HCT116 (cell line): Measurements from ENCODE around the gene NIBAN1. TPM values are rescaled to one million over a fixed set of nuclear protein-coding genes. Genes with fewer than 3 reads are reported as not detected.

Experiments
- ATAC-seq: fragments of 200-7000 bp; cut with Tn5 transposase; 2 replicates; pipeline ENCODE4 v1.9.1; 2020; ENCODE audit warnings: mild to moderate bottlenecking, moderate library complexity
- BruUV-seq: library from RNA; stranded (reverse); fragments of 400-500 nt; replicated peaks from 2 replicates; lab custom pipeline; 2021; lab: Mats Ljungman, UMichigan
- CTCF ChIA-PET: fragments of 300-600 bp; sonication (Branson Sonifier 250); formaldehyde crosslinking; loops from one replicate; lab custom pipeline; 2021; ENCODE audit warnings: antibody characterized with exemption; lab: Charles Lee
- POLR2A ChIA-PET: fragments of 300-600, 350-600 bp; sonication (Branson Sonifier 250); formaldehyde crosslinking; loops from one replicate; lab custom pipeline; 2021; ENCODE audit warnings: antibody characterized with exemption; lab: Charles Lee
- RAD21 ChIA-PET, 2 experiments: fragments of 300-600 bp; sonication (Branson Sonifier 250); formaldehyde crosslinking; loops; one replicate each; lab custom pipeline; 2023; ENCODE audit warnings: low total read pairs in 2 of 2; ENCODE audit not compliant: uncharacterized antibody in 2 of 2, unreplicated experiment in 2 of 2, low non-redundant PET in 1 of 2; lab: Charles Lee
- DNase-seq: peaks from one replicate; pipeline ENCODE4 v3.0.0-alpha.2; 2010; ENCODE audit warnings: low read depth, low spot score
- H2AFZ ChIP-seq: fragments of 200-600 bp; shearing (Covaris generic), sonication (generic); 2 replicates; pipeline ENCODE4 v1.6.1; 2017; ENCODE audit warnings: low read depth, mixed run types, mixed read lengths, antibody characterized with exemption, low read length; ENCODE audit not compliant: poor library complexity, severe bottlenecking
- H3K27ac ChIP-seq: 2 replicates; pipeline ENCODE4 v1.5.1; 2012; ENCODE audit warnings: low read depth, low read length
- H3K27me3 ChIP-seq: fragments of 200-600 bp; sonication (generic); 2 replicates; pipeline ENCODE4 v1.6.1; 2016; ENCODE audit warnings: mixed run types, low read length, mixed read lengths; ENCODE audit not compliant: insufficient read depth
- H3K36me3 ChIP-seq, 2 experiments: fragments of 200-500 bp in 1 of 2; fragments of 200-600 bp in 1 of 2; sonication (Bioruptor generic) in 1 of 2; sonication (generic) in 1 of 2; 2 replicates each; pipeline versions ENCODE4 v1.5.1 to v1.6.1; 2014 to 2016; ENCODE audit warnings: low read length in 2 of 2, inconsistent platforms in 1 of 2, mixed read lengths in 1 of 2, mixed run types in 1 of 2; ENCODE audit not compliant: insufficient read depth in 2 of 2, control insufficient read depth in 1 of 2
- H3K4me1 ChIP-seq, 2 experiments: fragments of 200-600 bp in 1 of 2; sonication (generic) in 1 of 2; 2 replicates each; pipeline versions ENCODE4 v1.5.1 to v1.6.1; 2012 to 2017; ENCODE audit warnings: low read length in 2 of 2, inconsistent platforms in 1 of 2, mild to moderate bottlenecking in 1 of 2, mixed read lengths in 1 of 2, mixed run types in 1 of 2, moderate library complexity in 1 of 2; ENCODE audit not compliant: insufficient read depth in 2 of 2, control insufficient read depth in 1 of 2
- H3K4me2 ChIP-seq: fragments of 200-600 bp; sonication (generic); 2 replicates; pipeline ENCODE4 v1.6.1; 2017; ENCODE audit warnings: mixed run types, low read length, mixed read lengths
- H3K4me3 ChIP-seq, 2 experiments: fragments of 200-600 bp in 1 of 2; sonication (generic) in 1 of 2; replicated peaks in 1 of 2; 2 replicates each; pipeline ENCODE4 v1.5.1; 2011 to 2016; ENCODE audit warnings: low read length in 2 of 2, control low read depth in 1 of 2, low read depth in 1 of 2, mild to moderate bottlenecking in 1 of 2, mixed read lengths in 1 of 2, mixed run types in 1 of 2
- H3K79me2 ChIP-seq: fragments of 200-600 bp; sonication (generic); 2 replicates; pipeline ENCODE4 v1.6.1; 2017; ENCODE audit warnings: mild to moderate bottlenecking, mixed run types, low read length, moderate library complexity, mixed read lengths; ENCODE audit not compliant: insufficient read depth
- H3K9ac ChIP-seq: fragments of 200-600 bp; sonication (generic); 2 replicates; pipeline ENCODE4 v1.6.1; 2016; ENCODE audit warnings: low read length, mixed read lengths
- H3K9me2 ChIP-seq: fragments of 200-600 bp; sonication (generic), shearing (Covaris generic); 2 replicates; pipeline ENCODE4 v1.6.1; 2017; ENCODE audit warnings: mixed run types, mild to moderate bottlenecking, moderate library complexity; ENCODE audit not compliant: insufficient read depth
- H3K9me3 ChIP-seq, 2 experiments: fragments of 200-500 bp in 1 of 2; fragments of 200-600 bp in 1 of 2; sonication (Bioruptor generic) in 1 of 2; sonication (generic) in 1 of 2; 2 replicates each; pipeline ENCODE4 v1.6.1; 2014 to 2017; ENCODE audit warnings: low read length in 2 of 2, mixed read lengths in 2 of 2, inconsistent platforms in 1 of 2, low read depth in 1 of 2, mild to moderate bottlenecking in 1 of 2, mixed run types in 1 of 2, moderate library complexity in 1 of 2; ENCODE audit not compliant: control insufficient read depth in 1 of 2, insufficient read depth in 1 of 2
- H4K20me1 ChIP-seq: fragments of 200-600 bp; sonication (generic), shearing (Covaris generic); 2 replicates; pipeline ENCODE4 v1.6.1; 2017; ENCODE audit warnings: mixed run types, mild to moderate bottlenecking, moderate library complexity; ENCODE audit not compliant: insufficient read depth
- CBX3 ChIP-seq: IDR thresholded peaks from 2 replicates; pipeline ENCODE4 v1.6.1; 2012; ENCODE audit warnings: low read depth
- CTCF ChIP-seq, 3 experiments: fragments of 200-600 bp in 1 of 3; sonication (generic) in 1 of 3; IDR thresholded peaks in 2 of 3; conservative IDR thresholded peaks in 1 of 3; 2 replicates each; pipeline ENCODE4 v1.5.1; 2012 to 2017; ENCODE audit warnings: low read depth in 2 of 3, low read length in 2 of 3, antibody characterized with exemption in 1 of 3, borderline replicate concordance in 1 of 3, control low read depth in 1 of 3, mild to moderate bottlenecking in 1 of 3, mixed read lengths in 1 of 3, mixed run types in 1 of 3, moderate library complexity in 1 of 3; ENCODE audit not compliant: insufficient read depth in 1 of 3
- EGR1 ChIP-seq: IDR thresholded peaks from 2 replicates; pipeline ENCODE4 v1.6.1; 2012; ENCODE audit warnings: low read depth
- ELF1 ChIP-seq: IDR thresholded peaks from 2 replicates; pipeline ENCODE4 v1.6.1; 2012; ENCODE audit warnings: low read depth, borderline replicate concordance
- EZH2 ChIP-seq: fragments of 200-600 bp; sonication (generic); IDR thresholded peaks from 2 replicates; pipeline ENCODE4 v1.6.1; 2017; ENCODE audit warnings: antibody characterized with exemption, mixed run types
- EZH2phosphoT487 ChIP-seq: fragments of 200-600 bp; IDR thresholded peaks from 2 replicates; pipeline ENCODE4 v1.6.1; 2018; ENCODE audit warnings: antibody characterized with exemption, borderline replicate concordance
- FOSL1 ChIP-seq: IDR thresholded peaks from 2 replicates; pipeline ENCODE4 v1.6.1; 2012; ENCODE audit warnings: low read depth
- MAX ChIP-seq: IDR thresholded peaks from 2 replicates; pipeline ENCODE4 v1.6.1; 2012
- POLR2A ChIP-seq: IDR thresholded peaks from 2 replicates; pipeline ENCODE4 v1.7.0; 2011; ENCODE audit warnings: borderline replicate concordance; ENCODE audit not compliant: insufficient read depth, insufficient read length; ENCODE audit errors: extremely low read depth
- RAD21 ChIP-seq: IDR thresholded peaks from 2 replicates; pipeline ENCODE4 v1.6.1; 2012; ENCODE audit warnings: low read depth, mild to moderate bottlenecking
- SIN3A ChIP-seq: IDR thresholded peaks from 2 replicates; pipeline ENCODE4 v1.6.1; 2012; ENCODE audit warnings: low read depth
- SP1 ChIP-seq: IDR thresholded peaks from 2 replicates; pipeline ENCODE4 v1.6.1; 2012; ENCODE audit warnings: low read depth
- SRF ChIP-seq: IDR thresholded peaks from 2 replicates; pipeline ENCODE4 v1.6.1; 2012; ENCODE audit warnings: low read depth
- TCF7L2 ChIP-seq: IDR thresholded peaks from 2 replicates; pipeline ENCODE4 v1.7.0; 2011; ENCODE audit warnings: borderline replicate concordance, inconsistent platforms; ENCODE audit not compliant: insufficient read depth, insufficient read length; ENCODE audit errors: extremely low read depth
- YY1 ChIP-seq: IDR thresholded peaks from 2 replicates; pipeline ENCODE4 v1.6.1; 2011; ENCODE audit warnings: low read length, low read depth, moderate library complexity, mild to moderate bottlenecking; ENCODE audit not compliant: insufficient replicate concordance; ENCODE audit errors: extremely low read depth
- ZBTB33 ChIP-seq: IDR thresholded peaks from 2 replicates; pipeline ENCODE4 v1.6.1; 2011; ENCODE audit warnings: mild to moderate bottlenecking, low read length, moderate library complexity; ENCODE audit not compliant: insufficient replicate concordance; ENCODE audit errors: extremely low read depth
- ZFX ChIP-seq: fragments of 450-650 bp; IDR thresholded peaks from 2 replicates; pipeline ENCODE4 v1.6.1; 2017
- ZNF274 ChIP-seq: fragments of 200-500 bp; sonication (Bioruptor generic); IDR thresholded peaks from 2 replicates; pipeline ENCODE4 v1.6.1; 2014; ENCODE audit warnings: mild to moderate bottlenecking, low read depth, low read length, inconsistent platforms
- intact Hi-C: fragments of 100-400 bp; cut with micrococcal nuclease; formaldehyde crosslinking; loops from 2 replicates; pipeline ENCODE4 v1.10.0; 2022
- total RNA-seq: library from RNA; stranded (reverse); gene quantifications from one replicate; pipeline ENCODE4 v1.2.1, GENCODE V29; 2021; ENCODE audit not compliant: unreplicated experiment
- TF ChIP-seq, protein P1 (sequence below): IDR thresholded peaks from 2 replicates; pipeline ENCODE4 v1.6.1; 2012
- TF ChIP-seq, protein P2 (sequence below): IDR thresholded peaks from 2 replicates; pipeline ENCODE4 v1.6.1; 2012; ENCODE audit warnings: low read depth

The NIBAN1 gene
- total RNA-seq, 1 experiment from 2014 or later, result 10.3 TPM

DNA sequence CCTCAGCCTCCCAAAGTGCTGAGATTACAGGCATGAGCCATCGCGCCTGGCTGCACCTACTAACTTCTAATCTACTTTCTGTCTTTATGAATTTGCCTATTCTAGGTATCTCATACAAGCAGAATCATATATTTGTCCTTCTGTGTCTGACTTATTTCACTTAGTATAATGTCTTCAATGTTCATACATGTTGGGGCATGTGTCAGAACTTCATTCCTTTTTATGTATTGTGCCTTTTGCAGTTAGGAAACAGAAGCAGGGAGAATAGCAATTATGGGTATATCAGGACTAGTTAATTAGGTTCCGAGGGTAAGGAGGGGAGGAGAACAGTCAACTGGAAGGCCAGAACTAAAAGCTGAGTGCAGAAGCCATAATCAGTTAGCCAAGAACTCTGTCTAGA lies 18.0 kb upstream of the NIBAN1 start:
- H3K4me2 ChIP-seq, result no peak overlapping the region
- no peak overlapping the region for H3K27ac ChIP-seq
- ChIA-PET RAD21 (no interaction called here), POLR2A (no interaction called here)
- H3K9me2 ChIP-seq, result no peaks in the 10 kb centered on the region
- intact Hi-C loops, result no loop called here
- no peaks in the 10 kb centered on the region for H3K9me3 ChIP-seq
- no peak overlapping the region for H2AFZ ChIP-seq
- no TSS peak for BruUV-seq
- H3K36me3 ChIP-seq, result no peaks in the 10 kb centered on the region
- H3K9ac ChIP-seq, result no peak overlapping the region
- ATAC-seq (no peak), DNase-seq (no peak)
- no peaks in the 10 kb centered on the region for H4K20me1 ChIP-seq
- no peaks in the 10 kb centered on the region for H3K27me3 ChIP-seq
- no peak overlapping the region for H3K4me3 ChIP-seq
- no peaks in the 10 kb centered on the region for H3K4me1 ChIP-seq
- no peaks in the 10 kb centered on the region for H3K79me2 ChIP-seq
- TF ChIP-seq ZFX (no peak), ELF1 (no peak), TCF7L2 (no peak), CTCF (IDR thresholded peaks at IDR 0.05 in 2 of 3, conservative IDR thresholded peaks at IDR 0.05 in 1 of 3; ENCODE audit: borderline replicate concordance in 1 of 3, insufficient read depth in 1 of 3, low read depth in 2 of 3, low read length in 2 of 3) (no peak), EGR1 (no peak), SIN3A (no peak), SP1 (no peak), EZH2 (no peak), YY1 (no peak), FOSL1 (no peak), SRF (no peak), CBX3 (no peak), ZBTB33 (no peak), EZH2phosphoT487 (no peak), MAX (no peak), POLR2A (no peak), RAD21 (no peak), ZNF274 (no peak)
- TF ChIP-seq, protein P1, sequence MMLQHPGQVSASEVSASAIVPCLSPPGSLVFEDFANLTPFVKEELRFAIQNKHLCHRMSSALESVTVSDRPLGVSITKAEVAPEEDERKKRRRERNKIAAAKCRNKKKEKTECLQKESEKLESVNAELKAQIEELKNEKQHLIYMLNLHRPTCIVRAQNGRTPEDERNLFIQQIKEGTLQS, result no peak
- TF ChIP-seq, protein P2, sequence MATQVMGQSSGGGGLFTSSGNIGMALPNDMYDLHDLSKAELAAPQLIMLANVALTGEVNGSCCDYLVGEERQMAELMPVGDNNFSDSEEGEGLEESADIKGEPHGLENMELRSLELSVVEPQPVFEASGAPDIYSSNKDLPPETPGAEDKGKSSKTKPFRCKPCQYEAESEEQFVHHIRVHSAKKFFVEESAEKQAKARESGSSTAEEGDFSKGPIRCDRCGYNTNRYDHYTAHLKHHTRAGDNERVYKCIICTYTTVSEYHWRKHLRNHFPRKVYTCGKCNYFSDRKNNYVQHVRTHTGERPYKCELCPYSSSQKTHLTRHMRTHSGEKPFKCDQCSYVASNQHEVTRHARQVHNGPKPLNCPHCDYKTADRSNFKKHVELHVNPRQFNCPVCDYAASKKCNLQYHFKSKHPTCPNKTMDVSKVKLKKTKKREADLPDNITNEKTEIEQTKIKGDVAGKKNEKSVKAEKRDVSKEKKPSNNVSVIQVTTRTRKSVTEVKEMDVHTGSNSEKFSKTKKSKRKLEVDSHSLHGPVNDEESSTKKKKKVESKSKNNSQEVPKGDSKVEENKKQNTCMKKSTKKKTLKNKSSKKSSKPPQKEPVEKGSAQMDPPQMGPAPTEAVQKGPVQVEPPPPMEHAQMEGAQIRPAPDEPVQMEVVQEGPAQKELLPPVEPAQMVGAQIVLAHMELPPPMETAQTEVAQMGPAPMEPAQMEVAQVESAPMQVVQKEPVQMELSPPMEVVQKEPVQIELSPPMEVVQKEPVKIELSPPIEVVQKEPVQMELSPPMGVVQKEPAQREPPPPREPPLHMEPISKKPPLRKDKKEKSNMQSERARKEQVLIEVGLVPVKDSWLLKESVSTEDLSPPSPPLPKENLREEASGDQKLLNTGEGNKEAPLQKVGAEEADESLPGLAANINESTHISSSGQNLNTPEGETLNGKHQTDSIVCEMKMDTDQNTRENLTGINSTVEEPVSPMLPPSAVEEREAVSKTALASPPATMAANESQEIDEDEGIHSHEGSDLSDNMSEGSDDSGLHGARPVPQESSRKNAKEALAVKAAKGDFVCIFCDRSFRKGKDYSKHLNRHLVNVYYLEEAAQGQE, result no peak
- TF ChIP-seq, all 23 proteins: peak for 0
- CTCF ChIA-PET, result interaction anchor here (0.6 kb wide), 1 partner anchor 10 kb away, joined by 6 read pairs; no protein-coding TSS in a partner anchor
